Measurements from ENCODE around the gene SMG5. TPM values are rescaled to one million over a fixed set of nuclear protein-coding genes. Genes with fewer than 3 reads are reported as not detected.

Gene SMG5
- total RNA-seq, 1 donor from 2014 or later: 77.1 TPM

GRCh38 chr1:156284112-156284511 is 1.5 kb upstream of the SMG5 start, which contains the start of gene TMEM79:
Gene TMEM79 (plus strand): TSS chr1:156284325. CDS start chr1:156285227, 902 bp downstream.
- intact Hi-C loops (cut with micrococcal nuclease): loop anchor here (5.0 kb wide), 2 partner anchors 33 to 72 kb away; partner anchors contain the start of gene PMF1
- ATAC-seq (ENCODE audit: low read depth) (no peak), DNase-seq (no peak)
- ChIA-PET POLR2A (interaction anchor here (1.8 to 2.9 kb wide), 3 partner anchors 11 to 71 kb away, joined by 7 to 16 read pairs (median 8); partner anchors contain the start of genes GLMP and PMF1), CTCF (interaction anchor here (1.6 to 2.0 kb wide), 2 partner anchors 10 to 59 kb away, joined by 3 to 5 read pairs; no protein-coding TSS in a partner anchor)
- no peaks in the 10 kb centered on the region for H3K9me3 Mint-ChIP-seq
- TF ChIP-seq CTCF (IDR thresholded peaks at IDR 0.05): no peak
- no peaks in the 10 kb centered on the region for H3K27me3 Mint-ChIP-seq
- H3K4me3 Mint-ChIP-seq: peak within 1 kb of the TSS; percentile 93
- peaks cover 40% of the 10 kb centered on the region for H3K4me1 Mint-ChIP-seq
- peaks cover 23% of the 10 kb centered on the region for H3K36me3 Mint-ChIP-seq (ENCODE audit: low read depth)
- peak within 1 kb of the TSS; percentile 88 for H3K27ac Mint-ChIP-seq

- Mint-ChIP-seq H3K27ac (no peak overlapping the region), H3K4me1 (peaks cover 40% of the 10 kb centered on the region), H3K4me3 (peak overlapping the region; percentile 93), H3K9me3 (no peaks in the 10 kb centered on the region), H3K36me3 (ENCODE audit: low read depth) (peaks cover 23% of the 10 kb centered on the region), H3K27me3 (no peaks in the 10 kb centered on the region)
- DNase-seq (no peak), ATAC-seq (ENCODE audit: low read depth) (no peak)
- intact Hi-C loops (cut with micrococcal nuclease): loop anchor here (2.0 to 5.0 kb wide), 3 partner anchors 34 to 427 kb away; partner anchors contain the start of genes GON4L and PMF1
- ChIA-PET POLR2A (interaction anchor here (0.7 to 2.9 kb wide), 15 partner anchors 8 to 484 kb away, joined by 3 to 16 read pairs (median 6); partner anchors contain the start of genes CCT3, GLMP, ISG20L2 and METTL25B), CTCF (interaction anchor here (1.1 to 2.0 kb wide), 3 partner anchors 36 to 58 kb away, joined by 4 to 6 read pairs (median 5); no protein-coding TSS in a partner anchor)
- TF ChIP-seq CTCF (IDR thresholded peaks at IDR 0.05): no peak
Observed at GRCh38 chr1:156283521-156283920, 896 bp upstream of the SMG5 start.

GRCh38 chr1:156281693-156282478 is 739 bp downstream of the SMG5 start:
- Mint-ChIP-seq H3K27ac (peak overlapping the region; percentile 88), H3K4me1 (peaks cover 40% of the 10 kb centered on the region), H3K9me3 (no peaks in the 10 kb centered on the region), H3K27me3 (no peaks in the 10 kb centered on the region), H3K4me3 (peak overlapping the region; percentile 93), H3K36me3 (ENCODE audit: low read depth) (peaks cover 40% of the 10 kb centered on the region)
- DNase-seq (no peak), ATAC-seq (ENCODE audit: low read depth) (no peak)
- intact Hi-C loops (cut with micrococcal nuclease): loop anchor here (1.0 to 5.0 kb wide), 8 partner anchors 9 to 425 kb away; partner anchors contain the start of genes CCT3, GLMP, GON4L and LAMTOR2
- POLR2A ChIA-PET: interaction anchor here (0.6 to 2.9 kb wide), 26 partner anchors 10 to 486 kb away, joined by 3 to 16 read pairs (median 5); partner anchors contain the start of genes CCT3, GLMP, ISG20L2 and LMNA
- TF ChIP-seq CTCF (IDR thresholded peaks at IDR 0.05): no peak
- CTCF ChIA-PET: interaction anchor here (1.4 to 2.0 kb wide), 2 partner anchors 54 to 56 kb away, joined by 4 to 5 read pairs; no protein-coding TSS in a partner anchor

GRCh38 chr1:156281281-156281680 is 1.3 kb downstream of the SMG5 start:
- ATAC-seq (ENCODE audit: low read depth) (peak; percentile 31), DNase-seq (no peak)
- peaks cover 46% of the 10 kb centered on the region for H3K36me3 Mint-ChIP-seq (ENCODE audit: low read depth)
- no peak for TF ChIP-seq CTCF (IDR thresholded peaks at IDR 0.05)
- no peaks in the 10 kb centered on the region for H3K27me3 Mint-ChIP-seq
- H3K4me1 Mint-ChIP-seq: peaks cover 40% of the 10 kb centered on the region
- CTCF ChIA-PET: no interaction called here
- POLR2A ChIA-PET: interaction anchor here (0.6 to 1.3 kb wide), 6 partner anchors 50 to 460 kb away, joined by 3 to 13 read pairs (median 6); partner anchors contain the start of genes CCT3 and TSACC
- intact Hi-C loops (cut with micrococcal nuclease): loop anchor here (5.0 kb wide), 2 partner anchors 36 to 69 kb away; partner anchors contain the start of gene PMF1
- H3K27ac Mint-ChIP-seq: peak overlapping the region; percentile 88
- no peaks in the 10 kb centered on the region for H3K9me3 Mint-ChIP-seq
- peak overlapping the region; percentile 93 for H3K4me3 Mint-ChIP-seq

Data from activated B cell treated with CpG ODN at 0.5 μM for 24 hours (primary cell).